ENCODE measurements around the gene FARP2.

Gene FARP2

GRCh38 chr2:241489733-241490680, 133.9 kb downstream of the FARP2 start:
- peak; percentile 90 for DNase-seq (ENCODE audit: low spot score)

- DNase-seq (ENCODE audit: low spot score) = peak; percentile 56
Observed at GRCh38 chr2:241490825-241491506, 134.9 kb downstream of the FARP2 start.

- DNase-seq (ENCODE audit: low spot score) = no peak
Observed at GRCh38 chr2:241491549-241492173, 135.6 kb downstream of the FARP2 start.

- DNase-seq (ENCODE audit: low spot score) = no peak
Observed at GRCh38 chr2:241492174-241492565, 136.1 kb downstream of the FARP2 start.

- DNase-seq (ENCODE audit: low spot score) = no peak
Observed at GRCh38 chr2:241493092-241493491, 137.0 kb downstream of the FARP2 start.

- DNase-seq (ENCODE audit: low spot score) = no peak
Observed at GRCh38 chr2:241494311-241494908, 138.3 kb downstream of the FARP2 start.

- no peak for DNase-seq (ENCODE audit: low spot score)
Observed at GRCh38 chr2:241495172-241496002, 139.3 kb downstream of the FARP2 start.

- DNase-seq (ENCODE audit: low spot score) = no peak
Observed at GRCh38 chr2:241496003-241496707, 140.1 kb downstream of the FARP2 start.

- DNase-seq (ENCODE audit: low spot score) = no peak
Observed at GRCh38 chr2:241496904-241497877, 141.1 kb downstream of the FARP2 start.

- no peak for DNase-seq (ENCODE audit: low spot score)
Observed at GRCh38 chr2:241498115-241499070, 142.3 kb downstream of the FARP2 start.

GRCh38 chr2:241499146-241499965, 143.3 kb downstream of the FARP2 start:
- DNase-seq (ENCODE audit: low spot score) = no peak

GRCh38 chr2:241500016-241500415, 143.9 kb downstream of the FARP2 start:
- no peak for DNase-seq (ENCODE audit: low spot score)

GRCh38 chr2:241500431-241500975, 144.4 kb downstream of the FARP2 start:
- no peak for DNase-seq (ENCODE audit: low spot score)

GRCh38 chr2:241501099-241501541, 145.0 kb downstream of the FARP2 start:
- DNase-seq (ENCODE audit: low spot score) = no peak

- DNase-seq (ENCODE audit: low spot score) = no peak
Observed at GRCh38 chr2:241501551-241501950, 145.5 kb downstream of the FARP2 start.

- no peak for DNase-seq (ENCODE audit: low spot score)
Observed at GRCh38 chr2:241502281-241502680, 146.2 kb downstream of the FARP2 start.

Data from SK-N-DZ (cell line).